ENCODE results near the gene LEKR1. TPM values are rescaled to one million over a fixed set of nuclear protein-coding genes. Genes with fewer than 3 reads are reported as not detected.
"Not testable (repeated sequence)": the region's sequence is repeated elsewhere in the genome, so short reads cannot be mapped to it uniquely, and the experiment has no call there.

The LEKR1 gene
- total RNA-seq, 2 experiments from 2014 or later, result 0.76 to 1.1 TPM

- H3K4me3 Mint-ChIP-seq, result no peak overlapping the region
- H3K36me3 Mint-ChIP-seq, result peaks cover 23% of the 10 kb centered on the region
- no peaks in the 10 kb centered on the region for H3K27me3 Mint-ChIP-seq
- no peak for DNase-seq
- ATAC-seq, result no peak
- CTCF ChIA-PET, result interaction anchor here (1.0 to 1.3 kb wide), 3 partner anchors 14 to 288 kb away, joined by 3 to 4 read pairs (median 3); no protein-coding TSS in a partner anchor
- H3K27ac Mint-ChIP-seq, result no peak overlapping the region
- no peaks in the 10 kb centered on the region for H3K9me3 Mint-ChIP-seq (ENCODE audit: low read depth)
- peaks cover 30% of the 10 kb centered on the region for H3K4me1 Mint-ChIP-seq
Measured at GRCh38 chr3:156793851-156794250, 32.3 kb upstream of the LEKR1 start.

GRCh38 chr3:156795890-156796481, 30.2 kb upstream of the LEKR1 start:
- H3K4me1 Mint-ChIP-seq, result peaks cover 30% of the 10 kb centered on the region
- no peak overlapping the region for H3K4me3 Mint-ChIP-seq
- DNase-seq (no peak), ATAC-seq (no peak)
- CTCF ChIA-PET, result no interaction called here
- no peak overlapping the region for H3K27ac Mint-ChIP-seq
- H3K9me3 Mint-ChIP-seq (ENCODE audit: low read depth), result peaks cover 3% of the 10 kb centered on the region
- H3K27me3 Mint-ChIP-seq, result no peaks in the 10 kb centered on the region
- H3K36me3 Mint-ChIP-seq, result peaks cover 39% of the 10 kb centered on the region

GRCh38 chr3:156797368-156797767, 28.8 kb upstream of the LEKR1 start:
- CTCF ChIA-PET, result no interaction called here
- no peak overlapping the region for H3K4me3 Mint-ChIP-seq
- H3K9me3 Mint-ChIP-seq (ENCODE audit: low read depth), result peaks cover 3% of the 10 kb centered on the region
- peaks cover 24% of the 10 kb centered on the region for H3K4me1 Mint-ChIP-seq
- H3K36me3 Mint-ChIP-seq, result peaks cover 32% of the 10 kb centered on the region
- H3K27me3 Mint-ChIP-seq, result no peaks in the 10 kb centered on the region
- ATAC-seq (no peak), DNase-seq (no peak)
- no peak overlapping the region for H3K27ac Mint-ChIP-seq

- ATAC-seq; H3K27me3 Mint-ChIP-seq; H3K27ac Mint-ChIP-seq; H3K4me1 Mint-ChIP-seq; CTCF ChIA-PET; DNase-seq; H3K9me3 Mint-ChIP-seq (ENCODE audit: low read depth); H3K4me3 Mint-ChIP-seq: not testable (repeated sequence)
- H3K36me3 Mint-ChIP-seq, result peaks cover 34% of the 10 kb centered on the region
Measured at GRCh38 chr3:156800287-156800686, 25.9 kb upstream of the LEKR1 start.

- CTCF ChIA-PET, result no interaction called here
Measured at GRCh38 chr3:156801746-156802145, 24.4 kb upstream of the LEKR1 start.

GRCh38 chr3:156802821-156803606, 23.1 kb upstream of the LEKR1 start:
- Mint-ChIP-seq H3K36me3 (peaks cover 35% of the 10 kb centered on the region), H3K4me3 (no peak overlapping the region), H3K4me1 (no peaks in the 10 kb centered on the region), H3K9me3 (ENCODE audit: low read depth) (peaks cover 8% of the 10 kb centered on the region), H3K27ac (no peak overlapping the region), H3K27me3 (no peaks in the 10 kb centered on the region)
- CTCF ChIA-PET, result no interaction called here
- no peak for DNase-seq
- ATAC-seq, result no peak

More at GRCh38 chr3:156801746-156802145, 24.4 kb upstream of the LEKR1 start:
- H3K27me3 Mint-ChIP-seq, result no peaks in the 10 kb centered on the region
- peaks cover 29% of the 10 kb centered on the region for H3K36me3 Mint-ChIP-seq
- no peak overlapping the region for H3K27ac Mint-ChIP-seq
- ATAC-seq (no peak), DNase-seq (no peak)
- no peaks in the 10 kb centered on the region for H3K4me1 Mint-ChIP-seq
- H3K4me3 Mint-ChIP-seq, result no peak overlapping the region
- H3K9me3 Mint-ChIP-seq (ENCODE audit: low read depth), result peaks cover 8% of the 10 kb centered on the region

- Mint-ChIP-seq H3K4me1 (no peaks in the 10 kb centered on the region), H3K9me3 (ENCODE audit: low read depth) (peaks cover 8% of the 10 kb centered on the region), H3K27ac (no peak overlapping the region), H3K36me3 (peaks cover 31% of the 10 kb centered on the region), H3K4me3 (no peak overlapping the region), H3K27me3 (no peaks in the 10 kb centered on the region)
- DNase-seq, result no peak
- no peak for ATAC-seq
- CTCF ChIA-PET, result interaction anchor here (1.5 kb wide), 1 partner anchor 333 kb away, joined by 4 read pairs; no protein-coding TSS in a partner anchor
Measured at GRCh38 chr3:156803952-156804741, 22.0 kb upstream of the LEKR1 start.

- H3K36me3 Mint-ChIP-seq, result peaks cover 34% of the 10 kb centered on the region
- no peak overlapping the region for H3K27ac Mint-ChIP-seq
Measured at GRCh38 chr3:156806698-156807097, 19.5 kb upstream of the LEKR1 start.

GRCh38 chr3:156808025-156808424, 18.1 kb upstream of the LEKR1 start:
- peaks cover 34% of the 10 kb centered on the region for H3K36me3 Mint-ChIP-seq
- no peak for ATAC-seq

More at GRCh38 chr3:156806698-156807097, 19.5 kb upstream of the LEKR1 start:
- no peak for DNase-seq
- Mint-ChIP-seq H3K4me1 (peaks cover 8% of the 10 kb centered on the region), H3K4me3 (no peak overlapping the region), H3K9me3 (ENCODE audit: low read depth) (peaks cover 6% of the 10 kb centered on the region), H3K27me3 (no peaks in the 10 kb centered on the region)
- no peak for ATAC-seq
- CTCF ChIA-PET, result no interaction called here

GRCh38 chr3:156811089-156811862, 14.9 kb upstream of the LEKR1 start:
- Mint-ChIP-seq H3K4me3 (no peak overlapping the region), H3K4me1 (peaks cover 38% of the 10 kb centered on the region), H3K27me3 (no peaks in the 10 kb centered on the region), H3K9me3 (ENCODE audit: low read depth) (no peaks in the 10 kb centered on the region), H3K36me3 (peaks cover 29% of the 10 kb centered on the region), H3K27ac (no peak overlapping the region)
- CTCF ChIA-PET, result no interaction called here
- ATAC-seq (no peak), DNase-seq (no peak)

More at GRCh38 chr3:156808025-156808424, 18.1 kb upstream of the LEKR1 start:
- no peak overlapping the region for H3K4me3 Mint-ChIP-seq
- H3K27ac Mint-ChIP-seq, result peak overlapping the region; percentile 5
- H3K4me1 Mint-ChIP-seq, result peaks cover 17% of the 10 kb centered on the region
- DNase-seq, result no peak
- CTCF ChIA-PET, result interaction anchor here (1.1 kb wide), 1 partner anchor 15 kb away, joined by 3 read pairs; no protein-coding TSS in a partner anchor
- H3K27me3 Mint-ChIP-seq, result no peaks in the 10 kb centered on the region
- peaks cover 6% of the 10 kb centered on the region for H3K9me3 Mint-ChIP-seq (ENCODE audit: low read depth)

- H3K27ac Mint-ChIP-seq, result peak overlapping the region; percentile 75
- no peak for DNase-seq
- CTCF ChIA-PET, result interaction anchor here (1.1 to 1.5 kb wide), 3 partner anchors 19 to 324 kb away, joined by 3 to 5 read pairs (median 4); no protein-coding TSS in a partner anchor
- H3K27me3 Mint-ChIP-seq, result no peaks in the 10 kb centered on the region
- no peak for ATAC-seq
- H3K4me1 Mint-ChIP-seq, result peaks cover 45% of the 10 kb centered on the region
- peaks cover 26% of the 10 kb centered on the region for H3K36me3 Mint-ChIP-seq
- H3K4me3 Mint-ChIP-seq, result no peak overlapping the region
- H3K9me3 Mint-ChIP-seq (ENCODE audit: low read depth), result no peaks in the 10 kb centered on the region
Measured at GRCh38 chr3:156812521-156813335, 13.4 kb upstream of the LEKR1 start.

- H3K4me3 Mint-ChIP-seq, result no peak overlapping the region
- peaks cover 59% of the 10 kb centered on the region for H3K4me1 Mint-ChIP-seq
- ATAC-seq, result no peak
- no peaks in the 10 kb centered on the region for H3K9me3 Mint-ChIP-seq (ENCODE audit: low read depth)
- no peak overlapping the region for H3K27ac Mint-ChIP-seq
- H3K36me3 Mint-ChIP-seq, result peaks cover 22% of the 10 kb centered on the region
- no peak for DNase-seq
- no peaks in the 10 kb centered on the region for H3K27me3 Mint-ChIP-seq
- CTCF ChIA-PET, result no interaction called here
Measured at GRCh38 chr3:156814295-156814694, 11.9 kb upstream of the LEKR1 start.

Measured in activated CD8-positive, alpha-beta memory T cell treated with anti-CD3 and anti-CD28 coated beads, Interleukin-2, amount 10 ng/mL, durations not matched to agents 7 days and 5 days (primary cell).